Prostate gland (tissue), 2 donors: Measurements from ENCODE around the gene CNKSR3. TPM values are rescaled to one million over a fixed set of nuclear protein-coding genes. Genes with fewer than 3 reads are reported as not detected.

Experiments
- DNase-seq: peaks from one replicate; pipeline ENCODE4 v3.0.0-alpha.2; 2019; ENCODE audit warnings: low spot score
- H3K27ac ChIP-seq, 2 donors: fragments of 200-600 bp; sonication (generic); 2 replicates each; pipeline ENCODE4 v1.5.1; 2017 to 2019
- H3K27me3 ChIP-seq: fragments of 200-600 bp; sonication (generic); replicated peaks from 2 replicates; pipeline ENCODE4 v1.5.1; 2019; ENCODE audit not compliant: insufficient read depth
- H3K36me3 ChIP-seq, 2 donors: fragments of 200-600 bp; sonication (generic); 1 replicate in 1 of 2; 2 replicates in 1 of 2; pipeline versions ENCODE4 v1.5.1 to v1.8.1; 2017 to 2019
- H3K4me1 ChIP-seq: fragments of 200-600 bp; sonication (generic); replicated peaks from 2 replicates; pipeline ENCODE4 v1.5.1; 2019
- H3K4me3 ChIP-seq, 2 donors: fragments of 200-600 bp; sonication (generic); 2 replicates each; pipeline ENCODE4 v1.5.1; 2017 to 2019
- H3K9me3 ChIP-seq: fragments of 200-600 bp; sonication (generic); 2 replicates; pipeline ENCODE4 v1.5.1; 2017
- CTCF ChIP-seq, 4 experiments: fragments of 200-600 bp in 2 of 4; fragments of 450-650 bp in 2 of 4; sonication (generic) in 2 of 4; IDR thresholded peaks; 1 replicate in 3 of 4; 2 replicates in 1 of 4; pipeline ENCODE4 v1.5.1; 2016 to 2019; ENCODE audit warnings: antibody characterized with exemption in 4 of 4, mild to moderate bottlenecking in 2 of 4, moderate library complexity in 2 of 4
- POLR2A ChIP-seq: fragments of 450-650 bp; IDR thresholded peaks from one replicate; pipeline ENCODE4 v1.6.1; 2016; ENCODE audit warnings: antibody characterized with exemption, mild to moderate bottlenecking
- POLR2AphosphoS5 ChIP-seq: sonication (generic); formaldehyde crosslinking; IDR thresholded peaks from one replicate; pipeline ENCODE4 v1.6.1; 2017; ENCODE audit warnings: antibody characterized with exemption
- WGBS: methylation state at CpG from one replicate; pipeline ENCODE4 v1.1.5; 2018; 5-methylcytosine and 5-hydroxymethylcytosine counted together
- intact Hi-C: fragments of 100-400 bp; cut with DNase I; formaldehyde crosslinking; loops from one replicate; pipeline ENCODE4 v1.14.2; 2022
- total RNA-seq, 2 donors: library from RNA; depleted of rRNA; stranded (reverse); fragments of >200 nt; gene quantifications; one replicate each; pipeline ENCODE4 v1.1.0, GENCODE V29; 2016

CNKSR3 gene
- total RNA-seq, 2 donors from 2014 or later: 8.7 to 23.5 TPM

DNA sequence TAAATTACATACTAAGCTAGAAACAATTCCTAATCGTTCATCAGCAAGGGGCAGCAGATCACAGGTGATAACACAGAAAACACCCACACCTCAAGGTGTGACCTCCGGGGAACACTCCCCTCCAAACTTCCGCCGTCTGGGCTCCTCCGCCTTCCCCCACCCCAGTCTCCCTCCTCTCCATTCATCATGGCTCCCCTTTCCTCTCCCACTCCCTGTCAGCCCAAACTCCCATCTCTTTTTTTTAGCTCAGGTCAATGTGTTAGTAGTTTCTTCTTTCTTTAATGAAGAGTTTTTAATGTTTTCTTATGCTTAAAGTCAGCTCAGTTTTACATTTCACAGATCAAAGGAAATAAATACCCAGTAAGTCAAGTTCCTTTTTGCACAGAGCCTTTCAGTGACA is 20.7 kb downstream of the CNKSR3 start:
- no peak for DNase-seq
- H3K9me3 ChIP-seq: no peaks in the 10 kb centered on the region
- intact Hi-C loops: no loop called here
- 87% methylated on average over 5 of the region's 5 CpGs for WGBS
- peaks cover 6% of the 10 kb centered on the region for H3K4me1 ChIP-seq
- no peak overlapping the region for H3K27ac ChIP-seq
- TF ChIP-seq POLR2AphosphoS5: no peak
- no peak overlapping the region for H3K4me3 ChIP-seq
- no peaks in the 10 kb centered on the region for H3K27me3 ChIP-seq
- no peaks in the 10 kb centered on the region for H3K36me3 ChIP-seq

- intact Hi-C loops: no loop called here
Observed at GRCh38 chr6:154488802-154489437, 21.6 kb downstream of the CNKSR3 start.

GRCh38 chr6:154488248-154488593 is 22.3 kb downstream of the CNKSR3 start:
- intact Hi-C loops: no loop called here
- Histone ChIP-seq H3K36me3 (no peaks in the 10 kb centered on the region), H3K9me3 (no peaks in the 10 kb centered on the region), H3K27ac (peak overlapping the region in 1 of 2 donors; percentile 12), H3K4me1 (peaks cover 6% of the 10 kb centered on the region), H3K4me3 (no peak overlapping the region), H3K27me3 (no peaks in the 10 kb centered on the region)
- TF ChIP-seq POLR2AphosphoS5 (no peak), CTCF (IDR thresholded peaks at IDR 0.05) (no peak), POLR2A (no peak)
- WGBS: 73% methylated on average over 1 of the region's 1 CpG
- DNase-seq: no peak

More at GRCh38 chr6:154488802-154489437, 21.6 kb downstream of the CNKSR3 start:
- no peak for DNase-seq
- TF ChIP-seq POLR2AphosphoS5 (peak; percentile 25), POLR2A (no peak), CTCF (IDR thresholded peaks at IDR 0.05) (no peak)
- 78% methylated on average over 11 of the region's 11 CpGs for WGBS
- Histone ChIP-seq H3K4me1 (peaks cover 6% of the 10 kb centered on the region), H3K9me3 (no peaks in the 10 kb centered on the region), H3K4me3 (no peak overlapping the region), H3K27me3 (no peaks in the 10 kb centered on the region), H3K36me3 (no peaks in the 10 kb centered on the region), H3K27ac (peak overlapping the region in 1 of 2 donors; percentile 6)

- no peaks in the 10 kb centered on the region for H3K9me3 ChIP-seq
- peaks cover 6% of the 10 kb centered on the region for H3K4me1 ChIP-seq
- H3K27me3 ChIP-seq: no peaks in the 10 kb centered on the region
- no peaks in the 10 kb centered on the region for H3K36me3 ChIP-seq
- no peak overlapping the region for H3K4me3 ChIP-seq
- WGBS: 22% methylated on average over 6 of the region's 6 CpGs
- intact Hi-C loops: no loop called here
- DNase-seq: no peak
- peak overlapping the region in 1 of 2 donors; percentile 12 for H3K27ac ChIP-seq
- TF ChIP-seq CTCF (IDR thresholded peaks at IDR 0.05) (no peak), POLR2A (no peak), POLR2AphosphoS5 (peak; percentile 24)
Observed at GRCh38 chr6:154487367-154488247, 22.9 kb downstream of the CNKSR3 start.

DNA sequence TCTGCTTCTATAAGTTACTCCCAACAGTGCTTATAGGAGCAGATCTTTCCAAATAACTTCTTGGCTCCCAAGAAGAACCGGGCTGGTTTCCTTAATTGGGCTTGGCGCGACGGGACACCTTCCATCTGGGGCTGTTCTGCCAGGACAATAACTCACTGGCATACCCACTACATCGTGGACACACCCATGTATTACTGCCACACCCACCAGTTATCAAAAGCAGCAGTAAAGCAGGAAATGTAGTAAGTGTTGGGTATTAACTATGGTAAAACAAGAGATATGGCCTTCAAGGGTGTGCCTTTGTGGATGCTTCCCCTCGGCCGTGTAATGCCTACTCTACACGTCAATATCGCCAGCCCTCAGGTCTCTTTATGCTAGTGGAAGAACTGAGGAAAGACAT is 24.7 kb downstream of the CNKSR3 start:
- Histone ChIP-seq H3K4me3 (no peak overlapping the region), H3K27ac (no peak overlapping the region), H3K4me1 (peaks cover 6% of the 10 kb centered on the region), H3K9me3 (no peaks in the 10 kb centered on the region), H3K36me3 (no peaks in the 10 kb centered on the region), H3K27me3 (no peaks in the 10 kb centered on the region)
- TF ChIP-seq POLR2AphosphoS5: no peak
- TF ChIP-seq CTCF (IDR thresholded peaks at IDR 0.05): no peak
- TF ChIP-seq POLR2A: no peak
- WGBS: 54% methylated on average over 9 of the region's 9 CpGs
- intact Hi-C loops: no loop called here
- no peak for DNase-seq
